HL-60 (cell line): Measurements from ENCODE around the gene COL6A2.

Source experiments
- DNase-seq, 2 experiments: peaks; one replicate each; pipeline ENCODE4 v3.0.0-alpha.2; 2010 to 2020; ENCODE audit warnings: low read depth in 1 of 2, low spot score in 1 of 2
- H3K27ac ChIP-seq: fragments of 250-450 bp; sonication (Bioruptor Pico); replicated peaks from 2 replicates; pipeline ENCODE4 v1.5.1; 2020; ENCODE audit warnings: mild to moderate bottlenecking, moderate library complexity
- H3K27me3 ChIP-seq: fragments of 250-450 bp; sonication (Bioruptor Pico); 2 replicates; pipeline ENCODE4 v1.5.1; 2021; ENCODE audit warnings: mild to moderate bottlenecking, moderate library complexity; ENCODE audit not compliant: insufficient read depth, poor library complexity, severe bottlenecking
- H3K4me3 ChIP-seq: replicated peaks from 2 replicates; pipeline ENCODE4 v1.5.1; 2011; ENCODE audit warnings: mild to moderate bottlenecking, control low read depth, low read length; ENCODE audit not compliant: insufficient read depth
- CTCF ChIP-seq: IDR thresholded peaks from one replicate; pipeline ENCODE4 v1.5.1; 2011; ENCODE audit warnings: low read length, control low read depth, inconsistent platforms; ENCODE audit not compliant: insufficient read depth
- GABPA ChIP-seq: IDR thresholded peaks from 2 replicates; pipeline ENCODE4 v1.6.1; 2012; ENCODE audit warnings: low read depth
- POLR2AphosphoS5 ChIP-seq: IDR thresholded peaks from 2 replicates; pipeline ENCODE4 v1.6.1; 2012; ENCODE audit warnings: low read depth
- REST ChIP-seq: IDR thresholded peaks from 2 replicates; pipeline ENCODE4 v1.6.1; 2012; ENCODE audit warnings: low read depth; ENCODE audit not compliant: insufficient replicate concordance
- SPI1 ChIP-seq: IDR thresholded peaks from 2 replicates; pipeline ENCODE4 v1.6.1; 2012; ENCODE audit warnings: low read depth, mild to moderate bottlenecking, borderline replicate concordance

The COL6A2 gene

GRCh38 chr21:46050668-46051378 is 47.1 kb upstream of the COL6A2 start:
- H3K27me3 ChIP-seq, result no peaks in the 10 kb centered on the region
- TF ChIP-seq GABPA, result no peak
- no peak overlapping the region for H3K27ac ChIP-seq
- no peak overlapping the region for H3K4me3 ChIP-seq
- no peak for DNase-seq

DNA sequence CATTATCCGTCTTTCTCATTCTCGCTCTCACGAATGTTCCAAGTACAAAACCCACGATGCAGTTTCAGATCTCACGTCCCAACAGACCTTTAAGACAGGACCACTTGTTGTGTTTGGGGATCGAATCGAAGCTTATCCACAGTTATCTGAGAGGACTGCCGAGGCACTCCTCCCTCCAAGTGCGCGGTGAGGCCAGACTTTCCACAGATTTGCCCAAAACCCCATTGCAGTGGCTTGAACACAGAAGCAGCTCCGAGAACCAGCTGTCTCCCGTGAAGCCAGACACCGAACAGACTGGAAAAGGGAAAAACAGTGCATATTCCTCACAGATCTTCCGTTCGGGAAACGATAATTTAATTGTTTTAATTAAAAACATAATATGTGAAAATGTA is 46.5 kb upstream of the COL6A2 start:
- H3K4me3 ChIP-seq, result no peak overlapping the region
- H3K27me3 ChIP-seq, result peaks cover 1% of the 10 kb centered on the region
- no peak overlapping the region for H3K27ac ChIP-seq
- TF ChIP-seq CTCF, result no peak
- DNase-seq, result no peak

GRCh38 chr21:46051821-46052675 is 45.9 kb upstream of the COL6A2 start:
- H3K4me3 ChIP-seq, result no peak overlapping the region
- H3K27ac ChIP-seq, result no peak overlapping the region
- TF ChIP-seq POLR2AphosphoS5 (no peak), REST (no peak), GABPA (no peak), SPI1 (no peak), CTCF (no peak)
- peaks cover 8% of the 10 kb centered on the region for H3K27me3 ChIP-seq
- DNase-seq, result no peak

DNA sequence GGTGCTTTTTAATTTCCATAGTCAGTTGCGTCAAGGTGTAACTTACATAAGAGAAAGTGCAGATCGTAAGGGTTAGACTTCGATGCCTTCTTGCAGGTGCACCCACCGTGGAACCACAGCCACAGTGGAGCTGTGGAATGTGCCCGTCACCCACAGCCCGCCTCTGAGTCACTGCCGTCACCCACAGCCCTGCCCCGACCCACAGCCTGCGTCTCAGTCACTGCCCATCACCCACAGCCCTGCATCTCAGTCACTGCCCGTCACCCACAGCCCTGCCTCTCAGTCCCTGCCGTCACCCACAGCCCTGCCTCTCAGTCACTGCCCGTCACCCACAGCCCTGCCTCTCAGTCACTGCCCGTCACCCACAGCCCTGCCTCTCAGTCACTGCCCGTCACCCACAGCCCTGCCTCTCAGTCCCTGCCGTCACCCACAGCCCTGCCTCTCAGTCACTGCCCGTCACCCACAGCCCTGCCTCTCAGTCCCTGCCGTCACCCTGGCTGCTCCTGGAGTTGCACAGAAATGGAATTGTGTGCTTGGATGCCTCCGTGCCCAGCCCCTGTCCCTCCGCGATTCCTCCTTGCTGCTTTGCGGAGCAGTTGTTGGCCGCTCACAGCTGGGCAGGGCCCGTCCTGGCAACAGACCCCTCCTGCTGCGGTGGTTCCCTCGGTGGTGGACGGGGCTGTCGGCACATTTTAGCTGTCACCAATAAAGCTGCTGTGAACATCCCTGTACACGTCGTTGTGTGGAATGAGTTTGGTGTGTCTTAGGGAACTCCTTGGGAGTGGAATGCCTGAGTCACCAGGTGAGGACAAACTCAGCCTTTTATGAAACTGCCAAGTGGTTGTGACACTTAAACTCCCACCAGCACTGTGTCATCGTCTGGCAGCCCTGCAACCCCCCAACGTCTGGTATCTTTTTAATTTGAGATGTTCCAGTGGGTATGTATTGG is 44.9 kb upstream of the COL6A2 start:
- DNase-seq, result no peak
- no peak overlapping the region for H3K4me3 ChIP-seq

More for the DNA sequence above, 44.9 kb upstream of the COL6A2 start:
- TF ChIP-seq REST (no peak), SPI1 (no peak), GABPA (no peak), POLR2AphosphoS5 (no peak), CTCF (no peak)
- H3K27ac ChIP-seq, result no peak overlapping the region
- H3K27me3 ChIP-seq, result peaks cover 18% of the 10 kb centered on the region
